22Rv1 (cell line): Measurements from ENCODE around the gene ZGLP1.
"Not testable (repeated sequence)": the region's sequence is repeated elsewhere in the genome, so short reads cannot be mapped to it uniquely, and the experiment has no call there.

Source experiments
- H3K27ac ChIP-seq: fragments of 450-650 bp; 2 replicates; pipeline ENCODE4 v1.5.1; 2017
- CTCF ChIP-seq: fragments of 450-650 bp; IDR thresholded peaks from 2 replicates; pipeline ENCODE4 v1.5.1; 2017; ENCODE audit warnings: mild to moderate bottlenecking
- ZFX ChIP-seq: fragments of 450-650 bp; IDR thresholded peaks from 2 replicates; pipeline ENCODE4 v1.6.1; 2017; ENCODE audit warnings: antibody characterized with exemption, borderline replicate concordance

ZGLP1 gene

GRCh38 chr19:10339977-10340376 is 30.4 kb upstream of the ZGLP1 start:
- H3K27ac ChIP-seq = no peak overlapping the region

DNA sequence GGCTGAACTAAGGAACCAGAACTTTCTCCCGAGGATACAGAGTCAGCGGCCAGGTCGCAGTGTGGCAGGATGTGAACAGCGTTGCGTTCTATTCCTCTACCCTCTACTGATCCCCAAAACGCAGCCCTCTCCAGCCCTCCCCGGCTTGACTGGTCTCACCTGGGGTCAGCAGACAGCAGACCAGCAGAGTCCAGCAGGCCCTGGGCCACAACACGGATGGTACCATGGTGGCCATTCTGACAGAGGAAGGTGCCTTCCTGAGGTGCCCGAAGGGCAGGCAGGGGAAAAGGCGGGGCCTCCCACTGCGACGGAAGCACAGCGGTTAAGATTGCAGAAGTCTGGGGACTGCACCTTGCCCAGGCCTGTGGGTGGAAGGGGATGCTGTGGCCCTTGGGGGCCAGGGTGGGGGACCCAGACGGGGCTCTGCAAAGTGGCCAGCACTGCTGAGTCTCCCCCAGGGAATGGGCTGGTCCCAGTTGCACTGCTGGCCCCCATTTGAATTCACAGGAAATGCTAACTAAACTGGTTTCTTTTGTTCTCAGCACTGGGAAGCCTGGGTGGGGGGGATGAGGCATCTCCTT is 29.9 kb upstream of the ZGLP1 start, which contains the start of gene ICAM3:
ICAM3 (minus strand) TSS at position 245 of the 581 bp plus-strand sequence; CDS start at position 235, 10 bp downstream.
- no peak within 1 kb of the TSS for H3K27ac ChIP-seq
- TF ChIP-seq CTCF = no peak
- no peak for TF ChIP-seq ZFX

More at GRCh38 chr19:10339977-10340376, 30.4 kb upstream of the ZGLP1 start:
- no peak for TF ChIP-seq ZFX
- TF ChIP-seq CTCF = no peak

- no peak overlapping the region for H3K27ac ChIP-seq
Measured at GRCh38 chr19:10338940-10339339, 29.3 kb upstream of the ZGLP1 start.

DNA sequence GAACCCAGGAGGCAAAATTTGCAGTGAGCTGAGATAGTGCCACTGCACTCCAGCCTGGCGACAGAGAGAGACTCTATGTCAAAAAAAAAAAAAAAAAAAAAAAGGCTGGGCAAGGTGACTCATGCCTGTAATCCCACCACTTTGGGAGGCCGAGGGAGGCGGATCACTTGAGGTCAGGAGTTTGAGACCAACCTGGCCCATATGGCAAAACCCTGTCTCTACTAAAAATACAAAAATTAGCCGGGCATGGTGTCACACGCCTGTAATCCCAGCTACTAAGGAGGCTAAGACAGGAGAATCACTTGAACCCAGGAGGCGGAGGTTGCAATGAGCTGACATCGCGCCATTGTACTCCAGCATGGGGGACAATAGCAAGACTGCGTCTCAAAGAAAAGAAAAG is 27.1 kb upstream of the ZGLP1 start:
- not testable (repeated sequence) for H3K27ac ChIP-seq

More at GRCh38 chr19:10338940-10339339, 29.3 kb upstream of the ZGLP1 start:
- no peak for TF ChIP-seq CTCF
- no peak for TF ChIP-seq ZFX

DNA sequence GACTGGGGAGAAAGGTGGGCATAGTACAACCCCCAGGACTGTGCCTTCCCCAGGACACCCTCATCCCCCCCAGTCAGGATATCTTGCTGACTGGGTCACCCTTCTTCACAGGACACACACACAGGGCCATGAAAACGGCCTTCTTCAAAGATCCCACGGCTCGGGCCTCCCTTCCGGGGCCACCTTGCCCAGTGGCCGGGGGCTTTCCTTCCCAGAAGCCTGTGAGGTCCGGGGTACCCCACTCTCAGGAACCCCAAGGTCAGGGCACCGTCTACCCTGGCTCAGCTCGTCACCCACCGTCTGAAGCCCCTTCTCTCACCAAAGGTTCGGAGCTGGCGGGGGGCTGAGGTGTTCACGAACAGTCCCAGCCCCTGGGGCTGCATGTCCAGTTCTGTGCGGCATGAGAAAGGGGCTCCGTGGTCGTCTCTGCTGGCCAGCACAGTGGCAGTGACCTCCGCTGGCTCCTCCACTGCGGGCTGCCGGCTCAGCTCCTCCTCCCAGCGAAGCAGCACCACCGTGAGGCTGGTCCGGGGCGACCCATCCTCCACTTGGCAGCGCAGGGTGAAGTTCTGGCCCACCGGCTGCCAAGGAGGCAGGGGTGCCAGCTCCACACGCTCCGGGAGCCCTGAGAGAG is 25.9 kb upstream of the ZGLP1 start:
- peak overlapping the region; percentile 85; the same call in 1 of the 2 replicates for H3K27ac ChIP-seq
- TF ChIP-seq CTCF (no peak), ZFX (no peak)

DNA sequence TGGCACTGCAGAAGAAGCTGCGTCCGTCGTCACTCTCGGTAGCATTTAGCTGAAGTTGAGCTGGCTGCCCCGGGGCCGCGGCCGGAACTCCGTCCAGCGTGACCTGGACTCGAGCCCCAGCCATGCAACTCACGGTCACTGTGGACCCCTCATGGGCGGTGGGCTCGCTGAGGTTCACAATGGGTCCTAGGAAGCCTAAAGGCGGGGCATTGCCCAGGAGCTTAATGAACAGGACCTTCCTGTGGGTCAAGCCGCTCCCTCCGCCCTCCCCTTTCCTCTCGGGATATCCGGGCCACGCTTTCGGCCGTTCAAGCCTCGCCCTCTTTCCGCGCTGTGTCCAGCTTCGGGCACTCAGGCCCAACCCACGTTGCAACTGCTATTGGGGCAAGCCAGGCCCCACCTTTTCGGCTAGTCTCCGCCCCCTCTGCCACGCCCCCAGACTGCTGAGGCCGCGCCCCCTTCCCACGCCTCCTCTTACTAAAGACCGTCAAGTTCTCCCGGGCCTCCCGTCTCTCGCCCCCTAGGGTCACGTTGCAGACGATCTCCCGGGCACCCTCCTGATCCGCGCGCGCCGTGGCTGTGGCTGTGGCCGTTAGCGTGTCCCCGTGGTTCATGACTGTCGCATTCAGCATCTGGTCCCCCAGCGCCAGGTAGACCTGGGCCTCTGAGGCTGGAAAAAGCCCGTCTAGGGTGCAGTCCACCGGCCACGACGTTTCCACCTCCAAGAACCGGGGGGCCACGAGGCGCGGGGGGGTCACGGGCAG is 25.2 kb upstream of the ZGLP1 start:
- peak overlapping the region; percentile 85 for H3K27ac ChIP-seq
- TF ChIP-seq ZFX = no peak
- peak; percentile 28; the same call in 1 of the 2 replicates for TF ChIP-seq CTCF

- TF ChIP-seq CTCF = no peak
- no peak for TF ChIP-seq ZFX
- H3K27ac ChIP-seq = peak overlapping the region; percentile 85
Measured at GRCh38 chr19:10333758-10334587, 24.4 kb upstream of the ZGLP1 start.
